HUES48 (cell line): ENCODE data around the gene FGF1.
"Not testable (repeated sequence)": the region's sequence is repeated elsewhere in the genome, so short reads cannot be mapped to it uniquely, and the experiment has no call there.

Source experiments
- H3K27ac ChIP-seq: one replicate; pipeline ENCODE4 v1.7.0; 2013; ENCODE audit warnings: low read depth, low read length, inconsistent platforms
- H3K27me3 ChIP-seq: 2 replicates; pipeline ENCODE4 v1.6.1; 2013; ENCODE audit warnings: mild to moderate bottlenecking, low read length; ENCODE audit not compliant: control insufficient read depth, insufficient read depth
- H3K36me3 ChIP-seq: 2 replicates; pipeline ENCODE4 v1.6.1; 2013; ENCODE audit warnings: low read length; ENCODE audit not compliant: control insufficient read depth, insufficient read depth
- H3K4me1 ChIP-seq: 2 replicates; pipeline ENCODE4 v1.6.1; 2013; ENCODE audit warnings: mild to moderate bottlenecking, low read length; ENCODE audit not compliant: control insufficient read depth, insufficient read depth
- H3K4me3 ChIP-seq: 2 replicates; pipeline ENCODE4 v1.5.1; 2013; ENCODE audit warnings: mild to moderate bottlenecking, low read depth, low read length
- H3K9ac ChIP-seq: 2 replicates; pipeline ENCODE4 v1.6.1; 2013; ENCODE audit warnings: mild to moderate bottlenecking, low read depth, low read length, moderate library complexity
- H3K9me3 ChIP-seq: 2 replicates; pipeline ENCODE4 v1.6.1; 2013; ENCODE audit warnings: low read length; ENCODE audit not compliant: control insufficient read depth, insufficient read depth

FGF1 gene

GRCh38 chr5:142655339-142656267, 30.3 kb downstream of the FGF1 start:
- H3K9ac ChIP-seq: no peak overlapping the region
- no peak overlapping the region for H3K27ac ChIP-seq

DNA sequence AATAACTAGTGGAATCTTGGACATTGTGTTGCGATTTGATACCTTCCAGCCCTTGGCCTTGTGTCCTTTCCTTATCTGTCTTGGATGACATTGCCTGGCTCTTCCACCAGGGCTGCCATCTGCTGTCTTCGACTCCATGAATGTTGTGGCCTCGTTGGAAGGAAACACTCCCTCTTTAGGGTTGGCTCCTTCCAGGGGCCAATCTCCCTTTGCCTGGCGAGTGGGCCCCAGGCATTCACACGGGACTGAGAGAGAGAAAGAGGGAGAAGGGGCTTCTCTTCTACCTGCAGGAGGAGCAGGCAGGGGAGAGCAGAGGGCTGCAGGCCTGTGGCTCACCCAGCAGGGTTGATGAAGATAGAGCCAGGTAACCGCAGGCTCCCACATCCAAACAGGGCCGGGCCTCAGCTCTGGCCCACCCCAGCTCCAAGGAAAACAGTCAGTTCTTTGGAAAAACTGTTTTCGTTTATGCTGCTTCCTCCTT, 31.3 kb downstream of the FGF1 start:
- Histone ChIP-seq H3K27ac (no peak overlapping the region), H3K27me3 (no peaks in the 10 kb centered on the region), H3K9me3 (no peaks in the 10 kb centered on the region), H3K4me3 (no peak overlapping the region), H3K36me3 (no peaks in the 10 kb centered on the region), H3K4me1 (peaks cover 7% of the 10 kb centered on the region; the same call in 1 of the 2 replicates), H3K9ac (no peak overlapping the region)

More at GRCh38 chr5:142655339-142656267, 30.3 kb downstream of the FGF1 start:
- no peaks in the 10 kb centered on the region for H3K9me3 ChIP-seq
- no peak overlapping the region for H3K4me3 ChIP-seq
- no peaks in the 10 kb centered on the region for H3K36me3 ChIP-seq
- H3K27me3 ChIP-seq: no peaks in the 10 kb centered on the region
- H3K4me1 ChIP-seq: peaks cover 7% of the 10 kb centered on the region; the same call in 1 of the 2 replicates

DNA sequence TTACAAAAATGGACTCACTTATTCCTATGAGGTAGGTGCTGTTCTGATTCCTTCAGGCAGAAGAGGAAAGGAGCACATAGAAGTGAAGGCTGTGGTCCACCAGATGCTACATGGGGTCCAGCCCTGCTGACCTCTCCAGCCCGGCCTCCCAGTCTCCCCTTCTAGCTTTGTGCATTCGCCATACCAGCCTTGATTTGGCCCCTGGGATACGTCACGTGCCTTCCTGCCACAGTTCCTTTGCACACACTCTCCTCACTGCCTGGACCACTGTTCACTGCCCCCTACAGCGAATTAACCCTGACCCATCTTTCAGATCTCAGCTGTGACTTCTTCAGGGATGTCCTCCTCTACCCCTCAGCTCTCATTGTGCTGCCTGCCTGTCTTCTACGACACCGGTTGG, 32.6 kb downstream of the FGF1 start:
- H3K36me3 ChIP-seq: no peaks in the 10 kb centered on the region
- H3K9me3 ChIP-seq: no peaks in the 10 kb centered on the region
- H3K27ac ChIP-seq: no peak overlapping the region
- H3K27me3 ChIP-seq: no peaks in the 10 kb centered on the region
- H3K4me3 ChIP-seq: no peak overlapping the region
- no peak overlapping the region for H3K9ac ChIP-seq
- H3K4me1 ChIP-seq: peaks cover 7% of the 10 kb centered on the region; the same call in 1 of the 2 replicates

DNA sequence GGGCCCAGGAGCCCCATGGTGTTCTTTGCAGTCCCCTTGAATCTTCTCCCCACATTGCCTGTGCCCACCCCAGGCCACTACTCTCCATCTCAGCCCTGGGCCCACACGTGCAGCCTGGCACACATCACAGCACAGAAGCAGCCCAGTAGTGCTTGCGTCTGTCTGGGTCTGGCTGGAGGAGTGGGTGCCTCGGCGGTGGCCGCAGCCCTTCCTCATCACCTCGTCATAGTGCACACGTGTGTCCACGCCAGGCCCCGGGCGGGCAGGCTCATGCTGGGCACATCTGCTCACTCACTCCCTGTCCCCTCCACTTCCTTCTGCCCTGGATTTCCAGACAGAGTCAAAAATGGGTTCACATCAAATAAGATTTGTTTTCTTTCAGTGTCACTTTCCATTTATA, 33.3 kb downstream of the FGF1 start:
- Histone ChIP-seq H3K27me3 (no peaks in the 10 kb centered on the region), H3K9ac (no peak overlapping the region), H3K27ac (no peak overlapping the region), H3K36me3 (no peaks in the 10 kb centered on the region), H3K9me3 (no peaks in the 10 kb centered on the region), H3K4me3 (no peak overlapping the region), H3K4me1 (peaks cover 7% of the 10 kb centered on the region; the same call in 1 of the 2 replicates)

GRCh38 chr5:142650881-142651280, 35.0 kb downstream of the FGF1 start:
- Histone ChIP-seq H3K9ac (no peak overlapping the region), H3K9me3 (no peaks in the 10 kb centered on the region), H3K27ac (no peak overlapping the region), H3K27me3 (no peaks in the 10 kb centered on the region), H3K4me1 (peaks cover 6% of the 10 kb centered on the region; the same call in 1 of the 2 replicates), H3K4me3 (no peak overlapping the region), H3K36me3 (no peaks in the 10 kb centered on the region)

DNA sequence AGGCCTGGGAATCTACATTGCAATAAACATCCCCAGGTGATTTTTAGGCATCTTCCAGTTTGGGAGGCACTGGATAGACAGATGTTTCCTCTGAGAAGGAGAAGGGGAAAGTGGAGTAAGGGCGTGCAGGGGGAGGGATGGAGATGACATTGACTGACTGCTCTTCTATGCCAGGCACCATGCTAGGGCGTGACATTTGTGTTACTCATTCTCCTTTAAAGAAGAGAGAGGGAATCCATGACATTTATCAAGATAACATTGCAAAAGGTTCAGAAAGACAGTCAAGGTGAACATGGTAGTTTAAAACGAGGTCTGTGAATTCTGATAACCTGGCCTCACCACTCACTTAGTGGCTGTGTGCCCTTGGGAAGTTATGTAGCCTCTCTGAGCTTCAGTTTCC, 35.8 kb downstream of the FGF1 start:
- Histone ChIP-seq H3K4me3 (no peak overlapping the region), H3K27me3 (no peaks in the 10 kb centered on the region), H3K9ac (no peak overlapping the region), H3K9me3 (no peaks in the 10 kb centered on the region), H3K27ac (no peak overlapping the region), H3K36me3 (no peaks in the 10 kb centered on the region), H3K4me1 (peaks cover 4% of the 10 kb centered on the region; the same call in 1 of the 2 replicates)

DNA sequence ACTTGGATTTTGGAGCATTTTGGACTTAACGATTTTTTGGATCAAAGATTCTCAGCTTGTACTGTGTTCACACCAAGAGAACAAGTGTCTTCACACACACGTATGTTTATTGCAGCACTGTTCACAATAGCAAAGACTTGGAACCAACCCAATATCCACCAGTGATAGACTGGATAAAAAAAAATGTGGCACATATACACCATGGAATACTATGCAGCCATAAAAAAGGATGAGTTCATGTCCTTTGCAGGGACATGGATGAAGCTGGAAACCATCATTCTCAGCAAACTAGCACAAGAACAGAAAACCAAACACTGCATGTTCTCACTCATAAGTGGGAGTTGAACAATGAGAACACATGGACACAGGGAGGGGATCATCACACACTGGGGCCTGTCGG, 37.8 kb downstream of the FGF1 start:
- H3K9ac ChIP-seq, H3K9me3 ChIP-seq, H3K36me3 ChIP-seq, H3K27me3 ChIP-seq, H3K4me3 ChIP-seq, H3K27ac ChIP-seq: not testable (repeated sequence)
- H3K4me1 ChIP-seq: peaks cover 13% of the 10 kb centered on the region

DNA sequence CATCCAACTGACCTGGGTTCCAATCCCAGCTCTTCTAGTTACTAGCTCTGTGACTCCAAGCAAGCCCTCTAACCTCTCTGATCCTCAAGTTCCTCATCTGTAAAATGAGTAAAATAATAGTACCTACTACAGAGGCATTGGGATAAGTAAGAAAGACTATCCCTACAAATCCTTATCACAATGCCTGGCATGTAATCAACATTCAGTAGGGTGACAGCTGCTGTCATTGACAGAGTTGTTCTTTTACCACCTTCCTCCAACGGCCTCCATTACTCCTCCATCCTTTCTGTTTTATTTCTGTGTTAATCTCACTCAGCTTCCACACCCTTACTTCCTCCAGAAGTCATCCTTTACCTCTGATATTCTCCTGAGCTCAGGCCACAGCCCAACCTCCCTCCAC, 40.4 kb downstream of the FGF1 start:
- H3K27me3 ChIP-seq: no peaks in the 10 kb centered on the region
- peak overlapping the region; percentile 74 for H3K27ac ChIP-seq

DNA sequence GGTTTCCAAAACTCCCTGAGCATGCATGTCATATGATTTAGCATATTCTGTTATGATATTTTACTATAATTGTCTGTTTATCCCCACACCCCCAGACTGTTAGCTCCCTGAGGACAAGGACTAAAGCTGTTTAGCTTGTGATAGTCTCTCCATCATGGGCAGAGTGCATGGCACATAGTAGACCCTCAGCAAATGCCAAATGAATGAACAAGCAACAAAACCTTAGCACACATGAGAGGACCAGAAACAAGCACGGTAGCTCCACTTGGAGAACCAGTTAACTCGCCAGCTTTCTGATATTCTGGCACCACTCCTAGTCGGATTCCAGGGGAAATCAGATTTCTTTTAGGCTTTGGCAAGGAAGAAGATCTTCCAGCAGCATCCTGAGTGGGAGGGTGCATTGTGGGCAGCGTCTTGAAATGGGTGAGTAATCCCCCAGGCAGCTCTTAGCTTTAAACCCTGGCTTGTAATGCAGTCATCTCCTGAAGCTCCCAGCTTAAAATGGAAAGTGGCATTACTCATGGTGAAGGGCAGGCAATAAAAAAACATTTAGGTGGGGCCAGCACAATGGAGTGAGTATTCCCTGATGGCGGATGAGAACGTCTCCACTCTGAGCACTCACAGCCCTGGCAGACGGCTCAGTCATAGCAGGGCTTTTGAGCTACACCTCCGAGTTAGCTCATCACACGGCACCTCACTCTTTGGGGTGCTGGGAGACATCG, 41.1 kb downstream of the FGF1 start:
- no peaks in the 10 kb centered on the region for H3K9me3 ChIP-seq
- peak overlapping the region; percentile 74 for H3K27ac ChIP-seq
- H3K36me3 ChIP-seq: no peaks in the 10 kb centered on the region
- no peaks in the 10 kb centered on the region for H3K27me3 ChIP-seq
- H3K9ac ChIP-seq: no peak overlapping the region
- H3K4me3 ChIP-seq: no peak overlapping the region
- H3K4me1 ChIP-seq: peaks cover 14% of the 10 kb centered on the region

More for the DNA sequence above, 40.4 kb downstream of the FGF1 start:
- H3K4me3 ChIP-seq: no peak overlapping the region
- peaks cover 14% of the 10 kb centered on the region for H3K4me1 ChIP-seq
- H3K36me3 ChIP-seq: no peaks in the 10 kb centered on the region
- H3K9ac ChIP-seq: no peak overlapping the region
- H3K9me3 ChIP-seq: no peaks in the 10 kb centered on the region

GRCh38 chr5:142644127-142644526, 41.8 kb downstream of the FGF1 start:
- H3K4me1 ChIP-seq: peaks cover 14% of the 10 kb centered on the region
- H3K36me3 ChIP-seq: no peaks in the 10 kb centered on the region
- H3K27ac ChIP-seq: peak overlapping the region; percentile 74
- H3K4me3 ChIP-seq: no peak overlapping the region
- H3K9ac ChIP-seq: no peak overlapping the region
- H3K9me3 ChIP-seq: no peaks in the 10 kb centered on the region
- no peaks in the 10 kb centered on the region for H3K27me3 ChIP-seq

GRCh38 chr5:142643634-142644033, 42.3 kb downstream of the FGF1 start:
- Histone ChIP-seq H3K4me1 (peaks cover 14% of the 10 kb centered on the region), H3K9ac (no peak overlapping the region), H3K27ac (peak overlapping the region; percentile 73), H3K4me3 (no peak overlapping the region), H3K9me3 (no peaks in the 10 kb centered on the region), H3K36me3 (no peaks in the 10 kb centered on the region), H3K27me3 (no peaks in the 10 kb centered on the region)
